Activated naive CD4-positive, alpha-beta T cell treated with anti-CD3 and anti-CD28 coated beads, Interleukin-2, amount 50 U/mL, for 72 hours (primary cell): ENCODE results near the gene DIAPH3. TPM values are rescaled to one million over a fixed set of nuclear protein-coding genes. Genes with fewer than 3 reads are reported as not detected.

ENCODE experiments used
- ATAC-seq, 2 donors: fragments of 150-1000 bp; cut with Tn5 transposase; 2 replicates each; pipeline ENCODE4 v1.10.0; 2021; ENCODE audit warnings: mild to moderate bottlenecking in 2 of 2, moderate library complexity in 2 of 2
- DNase-seq, 2 donors: peaks; one replicate each; pipeline ENCODE4 v3.0.0; 2021 to 2022; ENCODE audit warnings: low spot score in 2 of 2
- H3K27ac Mint-ChIP-seq, 2 donors: one replicate each; pipeline ENCODE4 v1.8.0; 2022; ENCODE audit warnings: mild to moderate bottlenecking in 2 of 2, mixed read lengths in 2 of 2
- H3K36me3 Mint-ChIP-seq, 2 donors: one replicate each; pipeline ENCODE4 v1.8.0; 2022; ENCODE audit warnings: mixed read lengths in 2 of 2
- H3K9me3 Mint-ChIP-seq, 2 donors: one replicate each; pipeline ENCODE4 v1.8.0; 2022; ENCODE audit warnings: mixed read lengths in 2 of 2
- total RNA-seq, 2 donors: library from RNA; stranded (reverse); gene quantifications; one replicate each; pipeline ENCODE4 v1.2.3, GENCODE V29; 2022

The DIAPH3 gene
- total RNA-seq, 2 donors from 2014 or later = 31.3 to 36.8 TPM

- ATAC-seq = peak; percentile 12 to 15
- H3K9me3 Mint-ChIP-seq = peaks cover 0 to 5% of the 10 kb centered on the region in 2 donors
- DNase-seq = no peak
- peaks cover 20 to 32% of the 10 kb centered on the region in 2 donors for H3K36me3 Mint-ChIP-seq
- peak overlapping the region; percentile 96 to 98 for H3K27ac Mint-ChIP-seq
These were observed 634 bp upstream of the DIAPH3 start for GRCh38 chr13:60164234-60164889.

- DNase-seq = no peak
- peak in 1 of 2 donors; percentile 34 for ATAC-seq
- H3K27ac Mint-ChIP-seq = peak overlapping the region in 1 of 2 donors; percentile 96
- peaks cover 30 to 53% of the 10 kb centered on the region in 2 donors for H3K36me3 Mint-ChIP-seq
- H3K9me3 Mint-ChIP-seq = peaks cover 0 to 5% of the 10 kb centered on the region in 2 donors
These were observed 1.6 kb downstream of the DIAPH3 start for GRCh38 chr13:60162096-60162495.

DNA sequence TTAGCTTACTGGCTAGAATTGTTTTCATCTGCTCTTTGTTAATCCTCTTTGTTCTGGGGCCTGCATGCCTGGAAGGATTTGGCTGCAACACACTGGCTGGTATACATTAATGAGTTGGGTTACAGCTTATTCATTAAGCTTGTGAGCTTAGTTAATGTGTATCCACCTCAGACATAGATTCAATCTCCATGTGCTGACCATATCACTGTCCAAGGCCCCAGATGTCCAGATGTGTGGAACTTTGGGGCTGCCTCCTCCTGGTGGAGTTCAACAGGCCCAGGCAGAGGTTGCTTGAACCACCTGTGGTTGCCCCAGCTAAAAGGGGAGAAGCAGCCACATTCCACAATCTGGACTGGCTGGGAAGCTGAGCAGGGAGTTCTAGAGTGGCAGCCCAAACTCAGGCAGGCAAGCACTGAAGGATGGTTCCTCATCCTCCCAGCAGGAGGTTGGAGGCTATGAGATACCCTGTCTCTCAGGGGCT lies 5.4 kb downstream of the DIAPH3 start:
- H3K27ac Mint-ChIP-seq = no peak overlapping the region
- ATAC-seq = no peak
- peaks cover 0 to 5% of the 10 kb centered on the region in 2 donors for H3K9me3 Mint-ChIP-seq

GRCh38 chr13:60155978-60156377 lies 7.8 kb downstream of the DIAPH3 start:
- Mint-ChIP-seq H3K9me3 (peaks cover 0 to under 1% of the 10 kb centered on the region in 2 donors), H3K36me3 (peaks cover 11 to 49% of the 10 kb centered on the region in 2 donors), H3K27ac (no peak overlapping the region)
- DNase-seq (no peak), ATAC-seq (no peak)

More for the DNA sequence above, 5.4 kb downstream of the DIAPH3 start:
- no peak for DNase-seq
- H3K36me3 Mint-ChIP-seq = peaks cover 18 to 56% of the 10 kb centered on the region in 2 donors

DNA sequence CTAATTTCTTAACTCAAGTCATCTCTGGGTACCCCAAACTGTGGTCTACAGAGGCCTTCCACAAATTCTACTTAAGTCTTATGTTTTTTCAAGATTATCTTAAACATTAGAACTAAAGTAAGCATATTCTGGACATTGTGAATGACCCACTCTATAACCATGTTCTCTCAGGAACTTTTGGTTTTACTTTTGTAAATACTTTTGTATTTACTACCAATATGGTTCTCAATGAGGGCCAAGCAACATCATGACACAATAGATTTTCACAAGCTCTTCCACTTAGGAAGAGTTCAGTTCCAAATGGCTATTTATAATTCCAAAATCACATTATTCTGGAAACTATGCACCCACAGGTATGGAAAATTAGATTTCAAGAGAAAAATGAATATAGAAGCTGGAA lies 10.8 kb downstream of the DIAPH3 start:
- DNase-seq (no peak), ATAC-seq (no peak)
- peaks cover 0 to under 1% of the 10 kb centered on the region in 2 donors for H3K9me3 Mint-ChIP-seq
- H3K27ac Mint-ChIP-seq = no peak overlapping the region
- peaks cover 5 to 27% of the 10 kb centered on the region in 2 donors for H3K36me3 Mint-ChIP-seq

DNA sequence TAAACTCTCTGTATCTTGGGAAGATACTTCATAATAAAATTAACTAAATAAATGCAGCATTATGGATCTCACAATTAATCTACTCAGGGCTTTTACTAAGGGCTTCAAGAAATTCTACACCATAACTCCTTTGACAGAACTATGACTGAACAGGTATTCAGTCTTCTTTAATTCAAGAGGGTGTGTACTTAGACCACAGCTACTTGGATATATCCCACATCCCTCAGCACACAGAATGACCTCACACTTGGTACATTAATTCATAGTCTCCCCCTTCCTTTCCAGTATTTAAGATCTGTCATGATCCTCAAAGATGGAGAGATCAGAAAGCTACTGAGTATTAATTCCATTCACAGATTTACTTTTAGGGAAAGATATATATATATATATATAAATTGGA lies 11.6 kb downstream of the DIAPH3 start:
- H3K36me3 Mint-ChIP-seq = peaks cover 0 to 19% of the 10 kb centered on the region in 2 donors
- ATAC-seq (no peak), DNase-seq (no peak)
- H3K9me3 Mint-ChIP-seq = peaks cover 0 to 5% of the 10 kb centered on the region in 2 donors
- H3K27ac Mint-ChIP-seq = no peak overlapping the region

- DNase-seq (no peak), ATAC-seq (no peak)
- Mint-ChIP-seq H3K36me3 (peaks cover 0 to 7% of the 10 kb centered on the region in 2 donors), H3K9me3 (peaks cover 0 to 5% of the 10 kb centered on the region in 2 donors), H3K27ac (no peak overlapping the region)
These were observed 13.2 kb downstream of the DIAPH3 start for GRCh38 chr13:60150538-60150937.

DNA sequence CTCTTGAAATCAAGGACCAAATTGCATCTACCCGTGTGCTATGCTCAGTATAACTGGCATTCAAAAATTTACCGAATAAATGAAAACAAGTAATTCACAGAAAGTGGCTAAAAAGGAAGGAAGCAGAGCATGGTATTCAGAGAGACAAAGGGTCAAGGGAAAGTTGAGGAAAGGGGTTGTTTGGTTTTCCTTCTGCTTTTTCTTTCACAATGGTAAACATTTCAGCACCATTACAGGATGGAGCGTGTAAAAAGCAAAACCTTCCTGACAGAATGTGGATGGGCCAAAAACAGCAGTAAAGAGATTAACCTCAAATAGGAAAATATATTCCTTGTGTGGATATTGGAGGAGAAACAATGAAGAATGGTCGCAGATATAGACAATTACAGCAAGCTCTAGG lies 14.8 kb downstream of the DIAPH3 start:
- ATAC-seq (no peak), DNase-seq (no peak)
- Mint-ChIP-seq H3K36me3 (peaks cover 0 to 5% of the 10 kb centered on the region in 2 donors), H3K27ac (no peak overlapping the region), H3K9me3 (peaks cover 0 to 5% of the 10 kb centered on the region in 2 donors)

DNA sequence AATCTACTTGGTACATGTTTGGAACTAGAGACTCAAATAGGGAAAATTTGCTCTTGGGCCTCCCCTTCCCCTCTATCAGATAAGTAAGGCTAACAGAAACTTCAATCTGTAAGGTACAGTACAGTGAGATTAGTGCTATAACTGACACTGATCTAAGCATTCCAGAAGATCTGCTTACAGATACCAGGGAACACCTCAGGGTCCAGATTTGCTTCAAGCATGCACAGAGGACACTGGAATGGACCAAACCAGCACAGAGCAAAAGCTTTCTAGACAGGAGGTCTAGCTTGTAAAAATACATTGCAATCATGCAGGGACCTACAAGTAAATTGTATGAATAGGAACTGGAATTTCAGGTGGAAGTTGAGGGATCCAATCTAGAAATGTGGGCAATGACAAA lies 16.4 kb downstream of the DIAPH3 start:
- peaks cover 0 to 5% of the 10 kb centered on the region in 2 donors for H3K9me3 Mint-ChIP-seq
- no peak overlapping the region for H3K27ac Mint-ChIP-seq
- DNase-seq (no peak), ATAC-seq (no peak)
- peaks cover 0 to 5% of the 10 kb centered on the region in 2 donors for H3K36me3 Mint-ChIP-seq

DNA sequence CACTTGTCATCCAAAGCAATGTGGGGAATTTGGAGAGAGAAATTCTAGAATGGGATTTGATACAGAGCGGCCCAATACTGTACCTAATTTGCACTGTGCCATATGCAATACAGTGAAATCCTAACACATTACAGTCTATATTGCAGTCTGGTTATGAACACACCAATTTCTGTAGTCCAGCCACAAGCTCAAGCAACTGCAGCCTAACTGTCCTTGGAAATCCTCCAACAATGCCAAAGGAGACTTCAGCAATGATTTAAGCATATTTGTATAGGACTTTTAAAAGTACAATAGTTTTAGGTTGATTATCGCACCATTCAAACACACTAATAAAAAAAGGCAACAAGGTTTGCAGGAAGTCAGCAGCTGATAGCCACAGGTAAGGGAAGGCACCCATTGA lies 17.3 kb downstream of the DIAPH3 start:
- H3K9me3 Mint-ChIP-seq = peaks cover 0 to 5% of the 10 kb centered on the region in 2 donors
- H3K36me3 Mint-ChIP-seq = peaks cover 0 to 5% of the 10 kb centered on the region in 2 donors
- H3K27ac Mint-ChIP-seq = no peak overlapping the region
- no peak for ATAC-seq
- DNase-seq = no peak

DNA sequence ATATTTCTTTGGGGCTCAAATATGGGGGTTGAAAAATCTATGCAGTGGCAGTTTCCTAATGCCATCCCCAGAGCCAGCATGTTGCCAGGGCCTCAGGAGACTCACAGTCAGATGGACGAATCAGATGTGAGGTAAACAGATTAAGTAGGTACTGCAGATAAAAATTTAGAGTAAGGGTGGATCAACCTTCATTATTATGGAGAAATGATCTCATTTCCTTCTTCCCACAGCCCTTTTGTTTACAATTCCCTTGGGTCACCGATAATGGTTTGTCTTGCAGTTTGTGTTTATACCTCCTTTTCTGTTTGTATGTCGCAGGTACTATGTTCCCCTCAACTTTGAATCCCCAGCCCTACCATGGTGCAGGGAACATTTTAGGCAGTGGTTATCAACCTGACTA lies 20.0 kb downstream of the DIAPH3 start:
- DNase-seq (no peak), ATAC-seq (no peak)
- Mint-ChIP-seq H3K9me3 (peaks cover 0 to 5% of the 10 kb centered on the region in 2 donors), H3K27ac (no peak overlapping the region), H3K36me3 (no peaks in the 10 kb centered on the region)

DNA sequence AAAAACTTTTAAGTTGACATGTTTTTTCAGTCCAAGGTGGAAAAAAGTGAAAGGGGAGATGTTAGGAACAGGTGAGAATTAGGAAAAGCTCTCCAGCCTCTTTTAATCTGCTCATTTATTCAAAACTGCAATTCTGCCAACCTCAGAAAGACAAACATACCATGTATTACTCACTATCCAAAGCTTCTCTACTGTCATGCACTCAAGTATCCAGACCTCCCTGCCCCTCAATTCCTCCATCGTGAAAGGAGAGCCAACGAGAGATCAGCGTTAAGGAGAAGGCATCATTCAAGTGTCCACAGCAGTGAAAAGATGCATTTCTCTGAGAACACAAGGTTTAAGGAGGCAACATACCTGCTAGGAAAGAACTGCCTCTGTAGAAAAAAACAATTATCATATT lies 24.5 kb downstream of the DIAPH3 start:
- DNase-seq (no peak), ATAC-seq (no peak)
- Mint-ChIP-seq H3K9me3 (no peaks in the 10 kb centered on the region), H3K36me3 (no peaks in the 10 kb centered on the region), H3K27ac (no peak overlapping the region)

DNA sequence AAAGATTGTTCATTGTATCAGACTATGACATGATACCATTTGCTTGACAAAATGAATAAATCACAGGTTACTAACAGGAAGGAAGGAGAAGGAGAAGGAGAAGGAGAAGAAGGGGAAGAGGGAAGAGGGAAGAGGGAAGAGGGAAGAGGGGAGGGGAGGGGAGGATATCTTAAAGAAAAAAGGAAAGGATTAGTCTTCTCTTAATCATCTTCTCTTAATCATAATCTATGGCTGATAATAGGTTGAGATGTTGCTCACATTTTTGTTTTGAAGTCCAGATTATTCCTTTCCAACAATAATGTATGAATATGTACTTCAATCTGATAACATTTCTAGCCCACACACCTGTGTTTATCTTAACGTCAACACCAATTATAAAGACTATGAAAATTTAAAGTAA lies 25.1 kb downstream of the DIAPH3 start:
- no peak overlapping the region for H3K27ac Mint-ChIP-seq
- no peak for ATAC-seq
- no peaks in the 10 kb centered on the region for H3K9me3 Mint-ChIP-seq
- no peaks in the 10 kb centered on the region for H3K36me3 Mint-ChIP-seq
- no peak for DNase-seq

GRCh38 chr13:60137911-60138560 lies 25.7 kb downstream of the DIAPH3 start:
- no peaks in the 10 kb centered on the region for H3K9me3 Mint-ChIP-seq
- DNase-seq (no peak), ATAC-seq (no peak)
- no peaks in the 10 kb centered on the region for H3K36me3 Mint-ChIP-seq
- no peak overlapping the region for H3K27ac Mint-ChIP-seq

GRCh38 chr13:60135344-60135743 lies 28.4 kb downstream of the DIAPH3 start:
- no peak overlapping the region for H3K27ac Mint-ChIP-seq
- H3K9me3 Mint-ChIP-seq = no peaks in the 10 kb centered on the region
- DNase-seq (no peak), ATAC-seq (no peak)
- peaks cover 0 to 11% of the 10 kb centered on the region in 2 donors for H3K36me3 Mint-ChIP-seq

DNA sequence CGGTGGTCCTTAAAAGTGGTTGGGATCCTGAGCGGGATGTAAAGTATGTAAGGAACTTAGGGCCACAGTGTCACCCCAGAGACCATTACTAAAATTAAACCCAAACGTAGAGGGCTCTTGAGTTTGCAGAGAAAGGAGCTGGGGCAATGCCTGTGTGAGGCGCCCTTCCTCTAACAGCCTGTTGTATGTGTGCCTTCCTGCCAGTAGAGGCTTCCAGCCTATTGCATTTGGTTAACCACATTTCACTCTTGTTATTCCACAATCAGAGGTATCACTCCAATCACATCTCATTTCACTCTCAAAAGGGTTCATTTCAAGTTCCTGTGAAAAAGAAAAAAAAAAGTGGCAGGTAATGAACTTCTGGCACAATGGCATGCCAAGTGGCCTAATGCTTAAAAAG lies 29.4 kb downstream of the DIAPH3 start:
- no peak overlapping the region for H3K27ac Mint-ChIP-seq
- H3K36me3 Mint-ChIP-seq = peaks cover 0 to 16% of the 10 kb centered on the region in 2 donors
- H3K9me3 Mint-ChIP-seq = no peaks in the 10 kb centered on the region
- ATAC-seq (peak in 1 of 2 donors; percentile 63), DNase-seq (no peak)

DNA sequence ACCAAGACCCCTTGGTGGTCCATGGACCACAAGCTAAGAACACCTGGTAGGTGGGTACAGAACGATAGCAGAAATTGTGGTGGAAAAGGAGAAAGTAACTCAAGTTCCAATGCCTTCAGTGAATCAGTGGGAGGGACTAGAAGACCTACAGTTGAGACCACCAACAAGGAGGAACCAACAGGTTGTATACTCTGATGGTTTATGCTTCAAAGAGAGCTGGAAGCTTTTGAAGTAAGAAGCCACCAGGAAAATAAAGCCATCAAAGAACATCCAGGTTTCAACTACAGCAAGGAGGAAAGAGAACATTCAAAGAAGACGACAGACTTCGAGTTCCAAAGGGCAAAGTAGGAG lies 42.4 kb downstream of the DIAPH3 start:
- Mint-ChIP-seq H3K9me3 (peaks cover 7% of the 10 kb centered on the region in 2 donors), H3K36me3 (peaks cover 8 to 17% of the 10 kb centered on the region in 2 donors), H3K27ac (no peak overlapping the region)
- ATAC-seq (no peak), DNase-seq (no peak)
